Epithelial cell of prostate (primary cell): ENCODE data around the gene HRNR.
"Not testable (repeated sequence)": the region's sequence is repeated elsewhere in the genome, so short reads cannot be mapped to it uniquely, and the experiment has no call there.

ENCODE experiments used
- DNase-seq: peaks from one replicate; pipeline ENCODE4 v3.0.0-alpha.2; 2011; ENCODE audit warnings: low read depth, low spot score
- H3K27ac ChIP-seq: fragments of 450-650 bp; 2 replicates; pipeline ENCODE4 v1.5.1; 2017; ENCODE audit warnings: mild to moderate bottlenecking

The HRNR gene

DNA sequence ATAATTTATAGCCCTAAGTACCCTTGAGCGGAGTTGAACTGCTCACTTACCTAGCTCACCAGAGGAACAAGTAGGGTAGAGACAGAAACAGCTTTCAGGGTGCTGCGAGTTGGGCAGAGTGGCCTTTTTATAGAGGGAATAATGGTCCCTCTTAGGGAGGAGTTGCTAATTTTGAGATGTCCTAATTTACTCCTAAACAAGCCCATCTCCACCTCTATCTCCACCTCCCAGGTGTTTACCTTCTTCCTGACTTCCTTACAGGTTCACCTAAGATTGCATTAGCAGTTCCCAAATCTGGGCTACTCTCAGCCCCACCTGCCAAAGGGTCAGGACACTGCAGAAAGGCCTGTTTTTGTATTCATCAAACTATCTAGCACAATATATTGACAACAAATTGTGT is at the start of gene HRNR:
HRNR (minus strand) TSS at position 101 of the 400 bp plus-strand sequence. CDS start 940 bp downstream, outside the sequence.
- peak within 1 kb of the TSS; percentile 89 for H3K27ac ChIP-seq
- DNase-seq, result no peak

DNA sequence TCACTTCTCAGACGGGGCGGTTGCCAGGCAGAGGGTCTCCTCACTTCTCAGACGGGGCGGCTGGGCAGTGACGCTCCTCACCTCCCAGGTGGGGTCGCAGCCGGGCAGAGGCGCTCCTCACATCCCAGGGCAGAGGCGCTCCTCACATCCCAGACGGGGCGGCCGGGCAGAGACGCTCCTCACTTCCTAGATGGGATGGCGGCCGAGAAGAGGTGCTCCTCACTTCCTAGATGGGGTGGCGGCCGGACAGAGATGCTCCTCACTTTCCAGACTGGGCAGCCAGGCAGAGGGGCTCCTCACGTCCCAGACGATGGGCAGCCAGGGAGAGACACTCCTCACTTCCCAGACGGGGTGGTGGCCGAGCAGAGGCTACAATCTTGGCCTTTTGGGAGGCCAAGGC is 32.4 kb upstream of the HRNR start:
- not testable (repeated sequence) for DNase-seq, H3K27ac ChIP-seq

DNA sequence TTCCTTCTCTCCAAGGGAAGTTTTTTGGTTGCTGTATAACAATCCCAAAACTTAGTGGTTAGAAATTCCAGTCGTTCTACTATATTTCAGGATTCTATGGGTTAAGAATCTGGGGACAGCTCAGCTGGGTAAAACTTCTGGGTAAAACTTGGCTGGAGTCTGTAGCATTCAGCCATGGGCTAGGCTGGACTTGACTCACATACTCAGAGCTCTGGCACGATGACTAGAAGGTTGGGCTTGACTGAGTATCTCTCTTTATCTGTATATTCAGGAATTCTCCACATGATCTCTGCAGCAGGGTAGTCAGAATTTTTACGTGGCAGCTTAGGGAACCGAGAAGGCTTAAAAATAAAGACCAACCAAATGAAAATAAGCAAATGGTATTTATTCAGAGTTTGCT is 28.2 kb upstream of the HRNR start:
- peak; percentile 62 for DNase-seq
- H3K27ac ChIP-seq, result peak overlapping the region; percentile 79

DNA sequence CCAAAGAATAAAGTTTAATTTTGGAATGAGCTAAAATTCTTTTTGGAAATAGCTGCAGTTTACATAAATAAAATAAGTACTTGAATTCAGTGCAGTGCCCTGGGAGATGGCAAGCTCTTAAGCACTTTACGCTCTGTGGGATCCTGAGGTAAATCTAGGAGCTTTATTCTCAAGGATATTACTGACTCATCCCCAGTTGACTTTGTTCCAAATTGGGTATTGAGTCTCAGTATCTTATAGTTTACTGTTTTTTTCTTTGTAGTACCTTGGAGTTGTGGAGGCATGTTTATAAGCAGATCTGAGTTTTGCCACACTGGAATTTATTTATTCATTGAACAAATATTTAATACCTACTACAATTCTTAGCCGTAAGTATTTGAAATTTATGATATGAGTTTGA is 27.4 kb upstream of the HRNR start:
- peak overlapping the region; percentile 79 for H3K27ac ChIP-seq
- peak; percentile 55 for DNase-seq

DNA sequence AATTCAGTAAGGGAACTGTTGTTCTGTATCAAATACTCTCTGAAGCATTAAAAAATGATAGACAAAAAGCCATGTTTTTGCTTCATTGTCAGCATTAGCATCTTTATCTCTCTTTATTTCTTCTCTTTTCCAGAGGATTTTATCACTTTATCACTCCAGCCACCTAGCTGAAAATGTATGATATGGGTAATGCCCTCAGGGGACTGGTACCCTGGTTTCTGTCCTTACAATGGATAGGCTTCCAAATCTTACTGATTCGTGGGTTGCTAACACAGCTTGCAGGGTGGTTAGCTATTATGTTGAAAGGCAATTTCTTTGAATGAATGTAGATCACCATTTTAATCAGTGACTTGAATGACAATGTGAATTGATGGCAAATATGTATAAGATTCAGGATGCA is 23.3 kb upstream of the HRNR start:
- H3K27ac ChIP-seq, result no peak overlapping the region
- no peak for DNase-seq

DNA sequence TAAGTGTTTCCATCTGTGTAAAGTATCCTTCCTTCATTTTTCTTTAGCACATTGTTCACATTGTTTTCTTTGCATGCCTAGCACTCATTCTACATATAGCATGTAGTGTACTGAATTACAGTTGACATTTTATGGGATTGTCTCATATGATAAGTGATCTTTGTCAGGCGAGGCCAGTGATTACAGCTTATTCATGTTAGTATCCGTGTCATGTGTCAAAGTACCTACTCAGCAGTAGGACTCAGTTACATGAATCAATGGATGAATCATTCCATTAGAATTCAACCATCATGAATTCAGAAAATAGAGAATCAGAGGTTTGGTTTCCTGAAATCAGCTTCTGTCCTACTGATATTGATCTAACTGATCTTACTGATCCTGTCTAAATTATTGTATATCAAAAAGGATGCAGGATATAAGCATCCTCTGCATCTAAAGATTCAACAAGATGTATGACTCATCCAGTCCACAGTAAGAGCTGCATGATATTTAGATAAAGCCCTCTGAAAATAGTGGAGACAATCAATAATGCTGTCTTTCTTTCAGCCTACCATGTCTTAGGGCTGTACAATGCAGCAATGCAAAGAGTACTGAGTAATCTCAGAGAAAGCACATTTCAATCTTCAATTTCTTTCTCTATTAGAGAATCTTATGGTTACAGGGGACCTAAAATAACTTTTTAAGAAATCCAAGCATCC is 20.7 kb upstream of the HRNR start:
- peak; percentile 68 for DNase-seq
- peak overlapping the region; percentile 28 for H3K27ac ChIP-seq

DNA sequence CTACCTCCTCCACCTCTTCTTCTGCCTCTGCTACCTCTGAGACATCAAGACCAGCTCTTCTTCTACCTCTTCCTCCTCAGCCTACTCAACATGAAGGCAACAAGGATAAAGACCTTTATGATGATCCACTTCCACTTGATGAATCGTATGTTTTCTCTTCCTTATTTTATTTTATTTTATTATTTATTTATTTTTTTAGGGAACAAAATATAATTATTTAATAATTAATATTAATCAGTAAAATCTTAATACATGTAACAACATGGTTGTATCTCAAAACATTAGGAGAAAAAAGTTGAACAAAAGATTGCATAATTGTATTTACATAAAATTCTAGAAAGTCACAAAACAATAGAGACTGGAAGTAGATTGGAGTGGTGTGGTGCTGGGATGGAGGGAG is 13.1 kb upstream of the HRNR start:
- DNase-seq, result no peak
- no peak overlapping the region for H3K27ac ChIP-seq

DNA sequence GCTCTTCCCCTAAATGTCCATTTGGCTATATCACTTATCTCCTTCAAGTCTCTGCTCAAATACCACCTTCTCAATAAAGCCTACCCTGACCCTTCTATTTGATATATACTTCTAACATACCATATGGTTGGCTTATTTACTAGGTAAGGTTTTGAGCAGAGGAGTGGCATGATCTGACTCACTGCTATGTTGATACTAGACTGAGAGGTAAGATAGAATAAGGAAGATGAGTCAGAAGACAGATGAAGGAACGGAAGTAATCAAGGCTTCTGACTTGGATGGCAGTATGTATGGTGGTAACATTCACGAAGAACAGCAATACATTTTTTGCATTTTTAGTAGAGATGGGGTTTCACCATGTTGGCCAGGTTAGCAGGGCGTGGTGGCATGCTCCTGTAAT is 4.8 kb upstream of the HRNR start:
- DNase-seq, result peak; percentile 64
- H3K27ac ChIP-seq, result peak overlapping the region; percentile 30

DNA sequence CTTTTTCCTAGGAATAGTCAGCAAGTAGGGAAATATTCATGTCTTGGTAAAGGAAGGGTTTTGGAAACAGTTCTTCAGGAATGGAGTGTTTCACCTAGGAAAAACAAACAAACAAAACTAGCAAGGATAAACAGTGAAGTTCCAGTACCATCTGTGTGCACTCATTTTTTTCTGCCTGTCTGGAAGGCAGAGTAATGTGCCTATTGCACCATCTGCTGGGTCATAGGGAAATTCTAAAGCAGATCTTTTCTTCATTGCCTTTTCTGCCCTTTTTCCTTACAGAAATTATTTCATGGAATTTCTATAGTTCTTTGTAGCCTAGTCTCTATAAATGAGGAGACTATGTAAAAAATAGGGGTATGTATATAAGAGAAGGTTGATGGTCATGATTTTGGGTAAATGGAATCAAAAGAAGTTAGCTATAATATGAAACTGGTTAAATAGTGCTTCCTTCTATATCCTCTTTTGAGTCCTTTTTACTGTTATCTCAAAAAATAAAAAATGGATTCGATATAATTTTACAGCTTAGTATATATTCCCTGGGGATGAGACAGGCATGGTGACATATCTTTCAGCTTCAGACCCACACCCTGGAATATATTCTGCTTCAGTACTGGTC is 3.4 kb upstream of the HRNR start:
- H3K27ac ChIP-seq, result peak overlapping the region; percentile 89
- DNase-seq, result no peak

DNA sequence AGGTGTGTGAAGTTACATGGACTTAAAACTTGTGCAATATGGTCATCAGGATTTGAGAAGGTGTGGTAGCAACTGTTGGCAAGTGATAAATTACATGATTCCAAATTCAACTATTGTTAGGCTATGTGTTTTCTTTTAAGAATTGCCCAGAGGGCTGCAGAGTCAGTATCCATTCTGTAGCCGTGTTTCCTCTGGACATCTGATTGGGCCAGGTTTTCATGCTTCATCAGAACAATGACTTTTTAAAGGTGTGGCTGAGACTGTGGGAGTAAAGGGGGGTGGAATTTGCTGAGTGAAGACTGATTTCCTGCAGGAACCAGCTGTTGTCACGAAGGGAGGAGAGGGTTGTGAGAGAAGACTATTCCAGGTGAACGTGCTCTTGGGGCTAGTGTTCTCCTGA is 1.7 kb upstream of the HRNR start:
- H3K27ac ChIP-seq, result peak overlapping the region; percentile 89
- DNase-seq, result peak; percentile 55

DNA sequence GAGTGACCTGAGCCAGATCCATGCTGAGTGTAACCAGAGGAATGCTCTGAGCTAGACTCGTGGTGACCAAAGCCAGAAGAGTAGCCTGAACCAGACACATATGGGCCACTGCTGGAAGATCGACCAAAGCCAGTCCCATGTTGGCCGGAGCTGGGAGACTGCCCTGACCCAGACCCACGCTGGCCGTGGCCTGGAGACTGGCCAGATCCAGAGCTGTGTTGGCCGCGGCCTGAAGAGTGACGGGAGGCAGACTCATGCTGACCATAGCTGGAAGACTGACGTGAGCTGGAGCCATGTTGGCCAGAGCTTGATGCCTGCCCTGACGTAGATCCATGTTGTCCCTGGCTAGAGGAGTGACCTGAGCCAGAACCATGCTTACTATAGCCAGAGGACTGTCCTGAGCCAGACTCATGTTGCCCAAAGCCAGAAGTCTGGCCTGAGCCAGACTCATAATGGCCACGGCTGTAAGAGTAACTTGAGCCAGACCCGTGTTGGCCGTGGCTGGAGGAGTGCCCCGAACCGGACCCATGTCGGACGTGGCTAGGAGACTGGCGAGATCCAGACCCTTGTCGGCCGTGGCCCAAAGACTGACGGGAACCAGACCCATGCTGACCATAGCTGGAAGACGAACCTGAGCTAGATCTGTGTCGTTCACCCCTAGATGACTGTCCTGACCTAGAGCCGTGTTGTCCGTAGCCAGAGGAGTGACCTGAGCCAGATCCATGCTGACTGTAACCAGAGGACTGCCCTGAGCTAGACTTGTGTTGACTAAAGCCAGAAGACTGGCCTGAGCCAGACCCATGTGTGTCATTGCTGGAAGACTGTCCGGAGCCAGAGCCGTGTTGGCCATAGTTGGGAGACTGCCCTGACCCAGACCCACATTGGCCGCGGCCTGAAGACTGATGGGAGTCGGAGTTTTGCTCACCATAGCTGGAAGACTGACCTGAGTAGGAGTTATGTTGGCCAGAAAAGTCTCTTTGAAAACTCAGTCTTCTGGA is 3.5 kb downstream of the HRNR start:
- no peak for DNase-seq

DNA sequence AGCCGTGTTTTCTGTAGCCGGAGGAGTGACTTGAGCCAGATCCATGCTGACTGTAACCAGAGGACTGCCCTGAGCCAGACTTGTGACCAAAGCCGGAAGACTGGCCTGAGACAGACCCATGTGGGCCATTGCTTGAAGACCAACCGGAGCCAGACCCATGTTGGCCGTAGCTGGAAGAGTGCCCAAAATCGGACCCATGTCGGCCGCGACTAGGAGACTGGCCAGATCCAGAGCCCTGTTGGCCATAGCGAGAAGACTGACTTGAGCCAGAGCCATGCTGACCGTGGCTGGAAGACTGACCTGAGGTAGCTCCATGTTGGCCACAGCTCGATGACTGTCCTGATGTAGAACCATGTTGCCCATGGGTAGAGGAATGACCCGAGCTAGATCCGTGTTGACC is 4.6 kb downstream of the HRNR start:
- H3K27ac ChIP-seq, DNase-seq: not testable (repeated sequence)

More for the DNA sequence above, 3.5 kb downstream of the HRNR start:
- H3K27ac ChIP-seq, result no peak overlapping the region

DNA sequence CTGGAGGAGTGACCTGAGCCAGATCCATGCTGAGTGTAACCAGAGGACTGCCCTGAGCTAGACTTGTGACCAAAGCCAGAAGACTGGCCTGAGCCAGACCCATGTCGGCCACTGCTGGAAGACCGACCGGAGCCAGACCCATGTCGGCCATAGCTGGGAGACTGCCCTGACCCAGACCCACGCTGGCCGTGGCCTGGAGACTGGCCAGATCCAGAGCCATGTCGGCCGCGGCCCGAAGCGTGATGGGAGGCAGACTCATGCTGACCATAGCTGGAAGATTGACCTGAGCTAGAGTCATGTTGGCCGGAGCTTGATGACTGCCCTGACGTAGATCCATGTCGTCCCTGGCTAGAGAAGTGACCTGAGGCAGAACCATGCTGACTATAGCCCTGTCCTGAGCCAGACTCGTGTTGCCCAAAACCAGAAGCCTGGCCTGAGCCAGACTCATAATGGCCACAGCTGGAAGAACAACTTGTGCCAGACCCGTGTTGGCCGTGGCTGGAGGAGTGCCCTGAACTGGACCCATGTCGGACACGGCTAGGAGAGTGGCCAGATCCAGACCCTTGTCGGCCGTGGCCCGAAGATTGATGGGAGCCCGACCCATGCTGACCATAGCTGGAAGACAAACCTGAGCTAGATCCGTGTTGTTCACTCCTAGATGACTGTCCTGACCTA is 5.1 kb downstream of the HRNR start:
- DNase-seq, result no peak

DNA sequence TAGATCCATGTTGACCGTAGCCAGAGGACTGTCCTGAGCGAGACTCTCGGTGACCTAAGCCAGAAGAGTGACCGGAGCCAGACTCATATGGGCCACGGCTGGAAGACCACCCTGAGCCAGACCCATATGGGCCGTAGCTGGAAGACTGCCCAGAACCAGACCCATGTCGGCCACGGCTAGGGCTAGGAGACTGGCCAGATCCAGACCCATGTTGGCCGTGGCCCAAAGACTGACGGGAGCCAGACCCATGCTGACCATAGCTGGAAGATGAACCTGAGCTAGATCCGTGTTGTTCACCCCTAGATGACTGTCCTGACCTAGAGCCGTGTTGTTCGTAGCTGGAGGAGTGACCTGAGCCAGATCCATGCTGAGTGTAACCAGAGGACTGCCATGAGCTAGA is 8.4 kb downstream of the HRNR start:
- not testable (repeated sequence) for DNase-seq

More for the DNA sequence above, 5.1 kb downstream of the HRNR start:
- H3K27ac ChIP-seq, result no peak overlapping the region

DNA sequence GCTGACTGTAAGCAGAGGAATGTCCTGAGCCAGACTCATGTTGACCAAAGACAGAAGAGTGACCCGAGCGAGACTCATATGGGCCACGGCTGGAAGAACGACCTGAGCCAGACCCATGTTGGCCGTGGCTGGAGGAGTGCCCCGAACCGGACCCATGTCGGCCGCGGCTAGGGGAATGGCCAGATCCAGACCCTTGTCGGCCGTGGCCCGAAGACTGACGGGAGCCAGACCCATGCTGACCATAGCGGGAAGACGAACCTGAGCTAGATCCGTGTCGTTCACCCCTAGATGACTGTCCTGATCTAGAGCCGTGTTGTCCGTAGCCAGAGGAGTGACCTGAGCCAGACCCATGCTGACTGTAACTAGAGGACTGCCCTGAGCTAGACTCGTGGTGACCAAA is 9.1 kb downstream of the HRNR start:
- not testable (repeated sequence) for DNase-seq

More for the DNA sequence above, 8.4 kb downstream of the HRNR start:
- not testable (repeated sequence) for H3K27ac ChIP-seq

DNA sequence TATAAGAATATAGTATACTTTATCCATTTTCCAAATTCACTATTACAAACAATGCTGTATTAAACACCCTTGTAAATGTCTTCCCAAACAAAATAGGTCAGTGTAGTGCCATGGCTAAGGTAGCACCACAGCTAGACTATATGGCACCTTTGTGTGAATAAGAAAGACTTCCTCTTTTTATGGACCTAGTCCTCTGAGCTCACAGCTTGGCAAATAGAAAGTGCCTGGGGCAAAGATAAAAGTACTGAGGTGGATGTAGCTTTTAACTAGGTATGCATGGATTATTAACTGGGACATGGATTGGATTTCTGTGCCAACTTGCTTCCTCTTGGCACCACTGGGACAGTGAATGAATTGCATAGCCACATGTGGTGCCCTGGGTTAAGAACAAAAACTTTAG is 25.0 kb downstream of the HRNR start:
- H3K27ac ChIP-seq, result no peak overlapping the region
- DNase-seq, result no peak

More for the DNA sequence above, 9.1 kb downstream of the HRNR start:
- H3K27ac ChIP-seq, result not testable (repeated sequence)

DNA sequence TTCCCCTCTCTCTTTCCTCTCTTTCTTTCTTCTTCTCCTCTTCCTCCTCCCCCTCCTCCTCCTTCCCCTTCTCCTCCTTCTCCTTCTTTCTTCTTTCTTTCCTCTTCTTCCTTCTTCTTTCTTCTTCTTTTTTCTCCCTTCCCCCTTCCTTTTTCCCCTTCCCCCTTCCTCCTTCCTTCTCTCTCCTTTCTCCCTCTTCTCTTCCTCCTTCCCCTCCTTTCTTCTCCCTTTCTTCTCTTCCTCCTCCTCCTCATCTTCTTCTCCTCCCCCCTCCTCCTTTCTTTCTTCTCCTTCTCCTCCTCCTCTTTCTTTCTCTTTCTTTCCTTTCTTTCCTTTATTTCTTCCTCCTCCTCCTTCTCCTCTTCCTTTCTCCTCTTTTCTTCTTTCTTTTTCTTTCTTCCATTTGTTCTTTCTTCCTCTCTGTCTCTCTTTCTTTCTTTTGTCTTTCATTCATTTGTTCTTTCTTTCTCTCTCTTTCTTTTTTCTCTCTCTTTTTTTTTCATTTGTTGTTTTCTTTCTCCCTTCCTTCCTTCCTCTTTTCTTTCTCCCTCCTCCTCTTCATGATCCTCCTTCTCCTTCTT is 26.5 kb downstream of the HRNR start:
- H3K27ac ChIP-seq, result no peak overlapping the region
- DNase-seq, result no peak

DNA sequence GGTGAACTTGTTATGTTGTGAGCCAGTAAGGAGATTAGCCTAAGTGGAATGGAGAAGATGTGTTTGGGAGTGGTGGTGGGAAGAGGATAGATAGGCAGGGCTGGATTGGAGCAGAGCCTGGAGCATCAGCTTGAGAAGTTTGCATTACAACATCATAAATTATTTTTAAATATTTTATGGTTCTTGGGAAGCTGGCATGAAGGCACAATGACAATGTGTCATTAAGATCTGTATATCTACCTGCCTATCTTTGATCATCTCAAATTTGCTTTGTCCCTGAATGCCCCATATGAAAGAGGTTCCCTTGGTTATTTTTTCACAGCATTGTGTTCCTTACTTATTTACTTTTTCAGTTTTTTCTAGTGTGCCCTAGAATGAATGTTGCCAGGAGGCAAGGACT is 32.3 kb downstream of the HRNR start:
- H3K27ac ChIP-seq, result peak overlapping the region; percentile 80
- no peak for DNase-seq

DNA sequence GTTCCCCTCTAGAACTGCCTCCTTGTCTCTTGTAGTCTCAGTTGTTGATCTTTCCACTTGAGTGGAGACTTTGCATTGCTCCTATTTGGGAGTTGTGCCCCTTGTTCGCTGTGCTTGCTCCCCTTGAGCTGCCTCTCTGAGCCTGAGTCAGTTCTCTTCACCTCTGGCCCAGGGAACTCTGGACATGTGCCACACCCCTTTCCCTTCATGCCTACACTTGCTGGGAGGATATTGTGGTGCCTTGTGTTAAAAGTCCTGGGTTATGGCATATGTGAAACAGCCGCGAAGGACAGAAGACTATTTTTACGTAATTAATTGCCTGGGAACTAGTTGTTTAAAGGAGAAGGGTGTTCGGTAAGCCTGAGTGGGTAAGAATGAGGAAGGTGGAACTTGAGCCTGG is 32.7 kb downstream of the HRNR start:
- DNase-seq, result no peak
- H3K27ac ChIP-seq, result peak overlapping the region; percentile 80

DNA sequence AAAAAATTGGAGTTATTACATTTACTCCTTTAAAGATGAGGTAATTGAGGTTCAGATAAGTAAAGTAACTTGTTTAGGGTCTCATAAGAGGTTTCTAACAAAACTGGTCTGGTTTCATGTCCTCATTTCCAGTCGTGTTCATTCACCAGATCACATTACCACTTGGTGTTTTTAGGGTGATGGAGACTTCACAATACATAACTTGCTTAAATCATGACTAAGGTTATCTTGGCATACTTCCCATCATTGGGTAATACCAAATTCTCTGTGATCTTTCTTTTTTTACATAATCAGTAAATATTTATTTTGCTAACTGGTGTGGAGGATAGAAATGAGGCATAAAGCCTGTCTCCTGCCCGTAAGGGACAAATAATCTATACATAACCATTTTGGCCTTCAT is 33.4 kb downstream of the HRNR start:
- peak overlapping the region; percentile 80 for H3K27ac ChIP-seq
- DNase-seq, result no peak
